Renal pelvis (tissue), 4 donors: Measurements from ENCODE around the gene NRG2. TPM values are rescaled to one million over a fixed set of nuclear protein-coding genes. Genes with fewer than 3 reads are reported as not detected.

Experiments used
- DNase-seq: peaks from one replicate; pipeline ENCODE4 v3.0.0-alpha.2; 2013
- polyA plus RNA-seq, 3 donors: library from polyadenylated mRNA; unstranded; fragments of 120-200 nt; gene quantifications; one replicate each; pipeline ENCODE4 v1.2.1, GENCODE V29; 2013; ENCODE audit not compliant: insufficient read length in 3 of 3

The NRG2 gene
- polyA plus RNA-seq, 3 donors, result 1.1 to 1.8 (median 1.8) TPM

- no peak for DNase-seq
These were observed 228.3 kb downstream of the NRG2 start for GRCh38 chr5:139814704-139815280.

- no peak for DNase-seq
These were observed 228.9 kb downstream of the NRG2 start for GRCh38 chr5:139814191-139814601.

- no peak for DNase-seq
These were observed 230.0 kb downstream of the NRG2 start for GRCh38 chr5:139812836-139813805.

- no peak for DNase-seq
These were observed 230.8 kb downstream of the NRG2 start for GRCh38 chr5:139812323-139812722.

GRCh38 chr5:139811274-139811607 lies 231.9 kb downstream of the NRG2 start:
- DNase-seq, result no peak

GRCh38 chr5:139810341-139811273 lies 232.5 kb downstream of the NRG2 start:
- no peak for DNase-seq

GRCh38 chr5:139809331-139809810 lies 233.7 kb downstream of the NRG2 start:
- no peak for DNase-seq

- DNase-seq, result peak; percentile 43
These were observed 234.4 kb downstream of the NRG2 start for GRCh38 chr5:139808481-139809330.

- no peak for DNase-seq
These were observed 235.5 kb downstream of the NRG2 start for GRCh38 chr5:139807647-139808030.

GRCh38 chr5:139806726-139807646 lies 236.1 kb downstream of the NRG2 start:
- no peak for DNase-seq

GRCh38 chr5:139806111-139806510 lies 237.0 kb downstream of the NRG2 start:
- DNase-seq, result no peak

- DNase-seq, result no peak
These were observed 237.6 kb downstream of the NRG2 start for GRCh38 chr5:139805545-139805944.

- DNase-seq, result no peak
These were observed 238.2 kb downstream of the NRG2 start for GRCh38 chr5:139804800-139805397.

GRCh38 chr5:139803978-139804377 lies 239.1 kb downstream of the NRG2 start:
- DNase-seq, result no peak

- DNase-seq, result no peak
These were observed 243.7 kb downstream of the NRG2 start for GRCh38 chr5:139799359-139799758.

GRCh38 chr5:139798883-139799282 lies 244.2 kb downstream of the NRG2 start:
- no peak for DNase-seq

GRCh38 chr5:139797856-139798510 lies 245.1 kb downstream of the NRG2 start:
- DNase-seq, result no peak

- DNase-seq, result no peak
These were observed 245.8 kb downstream of the NRG2 start for GRCh38 chr5:139797335-139797734.
